Activated T-cell treated with anti-CD3 and anti-CD28 coated beads, Interleukin-2, amount 50 U/mL, for 72 hours (primary cell): Measurements from ENCODE around the gene FILIP1. TPM values are rescaled to one million over a fixed set of nuclear protein-coding genes. Genes with fewer than 3 reads are reported as not detected.

Experiments used
- ATAC-seq, 2 donors: fragments of 150-1000 bp; cut with Tn5 transposase; replicated peaks in 1 of 2; 2 replicates each; pipeline ENCODE4 v1.10.0; 2021; ENCODE audit warnings: moderate library complexity in 2 of 2, mild to moderate bottlenecking in 1 of 2
- DNase-seq, 2 donors: peaks; one replicate each; pipeline ENCODE4 v3.0.0; 2021 to 2022; ENCODE audit warnings: mixed read lengths in 1 of 2
- H3K27ac Mint-ChIP-seq: one replicate; pipeline ENCODE4 v1.8.0; 2022; ENCODE audit warnings: mild to moderate bottlenecking, moderate library complexity, mixed read lengths
- H3K27me3 Mint-ChIP-seq: one replicate; pipeline ENCODE4 v1.8.0; 2022; ENCODE audit warnings: low read depth, mixed read lengths
- H3K36me3 Mint-ChIP-seq, 2 donors: one replicate each; pipeline ENCODE4 v1.8.0; 2022; ENCODE audit warnings: mixed read lengths in 2 of 2, mild to moderate bottlenecking in 1 of 2; ENCODE audit not compliant: insufficient read depth in 2 of 2
- H3K4me1 Mint-ChIP-seq: one replicate; pipeline ENCODE4 v1.8.0; 2022; ENCODE audit warnings: low read depth, mixed read lengths
- H3K4me3 Mint-ChIP-seq, 2 donors: one replicate each; pipeline ENCODE4 v1.8.0; 2022; ENCODE audit warnings: mild to moderate bottlenecking in 2 of 2, mixed read lengths in 2 of 2, moderate library complexity in 2 of 2
- H3K9me3 Mint-ChIP-seq, 2 donors: one replicate each; pipeline ENCODE4 v1.8.0; 2022; ENCODE audit warnings: mixed read lengths in 2 of 2
- total RNA-seq, 2 donors: library from RNA; stranded (reverse); gene quantifications; one replicate each; pipeline ENCODE4 v1.2.3, GENCODE V29; 2022

FILIP1 gene
- total RNA-seq, 2 donors from 2014 or later, result 0.05 TPM; not detected in 1

DNA sequence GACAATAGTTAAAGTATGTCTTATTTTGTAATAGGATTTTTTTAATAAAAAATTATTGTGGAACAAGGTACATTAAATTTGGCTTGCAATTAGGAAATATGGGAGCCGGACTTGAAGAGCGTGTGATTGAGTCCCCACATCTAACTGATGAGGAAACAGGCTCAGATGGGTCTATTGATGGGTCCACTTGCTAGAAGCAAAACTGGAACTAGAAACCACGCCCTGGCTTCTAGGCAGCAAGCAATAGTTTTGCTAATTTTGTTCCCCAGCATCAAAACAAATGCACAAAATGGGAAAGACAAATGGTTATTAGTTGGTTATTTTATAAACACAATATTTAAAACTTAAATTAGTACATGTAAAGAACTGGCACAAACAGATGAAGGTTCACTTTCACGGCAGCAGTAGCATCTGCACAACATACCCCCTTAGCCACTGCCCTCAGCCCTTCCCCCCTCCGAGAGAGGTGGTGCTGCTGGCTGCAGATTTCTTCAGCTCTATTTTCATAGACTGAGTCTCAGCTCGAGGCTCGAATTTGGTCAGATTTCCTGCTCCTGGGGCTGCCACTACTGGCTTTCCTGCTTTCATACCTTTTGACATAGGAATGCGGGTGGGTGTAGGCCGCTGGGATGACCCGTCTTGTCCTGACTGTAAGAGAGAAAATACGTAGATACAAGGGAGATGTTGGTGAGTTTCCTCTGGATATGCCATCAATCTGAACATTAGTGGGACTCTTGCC, 185.2 kb downstream of the FILIP1 start:
- no peaks in the 10 kb centered on the region for H3K9me3 Mint-ChIP-seq
- no peaks in the 10 kb centered on the region for H3K27me3 Mint-ChIP-seq
- H3K4me3 Mint-ChIP-seq, result no peak overlapping the region
- H3K27ac Mint-ChIP-seq, result no peak overlapping the region
- DNase-seq (no peak), ATAC-seq (no peak)
- no peaks in the 10 kb centered on the region for H3K4me1 Mint-ChIP-seq
- H3K36me3 Mint-ChIP-seq, result no peaks in the 10 kb centered on the region

DNA sequence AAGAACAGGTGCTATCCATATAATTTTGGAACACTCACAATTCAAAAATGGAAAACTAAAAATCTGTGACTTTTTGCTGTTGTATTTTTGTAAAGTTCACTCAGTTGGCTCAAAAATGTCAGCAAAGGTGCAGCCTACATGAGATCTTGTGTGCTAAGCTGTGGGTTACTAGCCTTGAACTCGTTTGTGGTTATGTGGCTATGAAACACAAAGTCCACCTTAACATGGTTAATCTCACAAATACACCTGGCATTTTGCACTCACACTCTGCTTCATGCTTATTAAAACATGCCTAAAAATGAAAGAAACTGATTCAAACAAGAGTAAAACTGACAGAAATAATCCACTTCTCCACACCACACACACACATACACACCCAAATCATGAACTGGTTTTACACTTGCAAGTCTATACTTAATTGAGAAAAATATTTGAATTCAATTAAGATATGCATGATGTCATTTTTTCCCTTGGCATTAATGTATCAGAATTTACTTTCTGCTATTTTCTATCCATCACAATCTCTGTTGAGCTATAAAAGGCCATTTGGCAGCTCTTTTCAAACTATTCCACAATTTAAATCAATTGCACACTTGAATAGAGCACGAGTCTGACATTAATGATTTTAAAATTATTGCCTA, 186.1 kb downstream of the FILIP1 start:
- H3K36me3 Mint-ChIP-seq, result no peaks in the 10 kb centered on the region
- H3K4me1 Mint-ChIP-seq, result no peaks in the 10 kb centered on the region
- no peaks in the 10 kb centered on the region for H3K9me3 Mint-ChIP-seq
- no peak for DNase-seq
- no peak overlapping the region for H3K4me3 Mint-ChIP-seq
- H3K27me3 Mint-ChIP-seq, result no peaks in the 10 kb centered on the region
- ATAC-seq, result no peak
- H3K27ac Mint-ChIP-seq, result no peak overlapping the region

DNA sequence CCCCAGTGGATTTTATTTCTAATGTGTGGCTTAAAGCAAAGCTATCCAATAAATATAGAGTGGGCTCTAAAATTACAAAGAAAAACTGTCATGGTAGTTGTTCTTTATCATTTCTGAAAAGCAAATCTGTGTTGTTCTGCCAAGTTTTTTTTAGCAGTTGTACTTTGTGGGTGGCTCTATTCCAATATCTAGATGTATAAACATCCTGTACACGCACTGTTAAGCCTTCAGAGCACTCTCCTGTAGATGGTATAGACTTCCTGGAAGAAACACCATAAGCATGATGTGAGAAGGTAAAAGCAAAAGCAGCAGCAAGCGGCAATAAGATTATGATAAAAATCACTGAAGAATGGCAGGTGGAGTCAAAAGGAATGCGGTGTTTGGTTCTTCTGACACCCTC, 187.5 kb downstream of the FILIP1 start:
- Mint-ChIP-seq H3K4me3 (no peak overlapping the region), H3K27ac (no peak overlapping the region), H3K4me1 (no peaks in the 10 kb centered on the region), H3K36me3 (no peaks in the 10 kb centered on the region), H3K27me3 (no peaks in the 10 kb centered on the region), H3K9me3 (no peaks in the 10 kb centered on the region)
- ATAC-seq, result no peak
- DNase-seq, result no peak

DNA sequence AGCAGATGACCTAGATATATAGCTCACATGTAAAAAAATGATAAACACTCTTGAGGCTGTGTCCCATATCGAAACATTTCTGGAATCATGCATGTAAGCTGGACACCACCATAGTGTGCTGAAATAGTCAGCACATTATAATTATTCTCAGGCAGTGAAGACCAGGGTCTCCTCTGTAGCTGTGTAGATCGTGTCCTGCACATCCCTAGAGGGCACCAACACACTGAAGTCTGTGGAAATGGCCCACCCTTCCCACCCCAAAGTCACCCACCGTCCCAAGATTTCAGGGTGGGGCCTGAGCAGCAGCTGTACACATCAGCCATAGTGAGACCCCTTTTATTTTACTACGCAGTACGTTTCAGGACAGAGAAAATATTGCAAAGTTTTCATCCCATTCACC, 188.0 kb downstream of the FILIP1 start:
- Mint-ChIP-seq H3K9me3 (no peaks in the 10 kb centered on the region), H3K27me3 (no peaks in the 10 kb centered on the region), H3K27ac (no peak overlapping the region), H3K4me1 (no peaks in the 10 kb centered on the region), H3K36me3 (no peaks in the 10 kb centered on the region), H3K4me3 (no peak overlapping the region)
- DNase-seq, result no peak
- no peak for ATAC-seq

DNA sequence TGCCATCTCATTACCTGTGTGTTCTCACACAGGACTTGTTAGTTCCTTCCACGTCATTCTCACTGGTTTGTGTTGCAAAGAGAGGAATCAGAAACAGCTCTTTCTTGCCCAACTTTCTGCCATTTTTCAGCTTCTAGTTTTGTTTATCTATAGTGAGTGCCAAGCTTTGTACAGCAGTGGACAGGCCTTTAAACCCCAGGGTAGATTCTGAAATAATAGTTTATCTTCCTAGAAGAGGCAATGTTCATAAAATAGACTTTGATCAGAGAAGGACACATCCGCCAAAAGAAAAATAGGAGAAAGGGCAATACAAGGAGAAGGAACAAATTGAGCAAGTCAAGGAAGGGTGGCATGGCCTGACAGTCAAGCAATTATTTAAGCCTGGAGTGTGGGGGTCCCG, 191.3 kb downstream of the FILIP1 start:
- Mint-ChIP-seq H3K27ac (no peak overlapping the region), H3K4me1 (no peaks in the 10 kb centered on the region), H3K36me3 (no peaks in the 10 kb centered on the region), H3K27me3 (no peaks in the 10 kb centered on the region), H3K4me3 (no peak overlapping the region), H3K9me3 (no peaks in the 10 kb centered on the region)
- DNase-seq, result no peak
- no peak for ATAC-seq

DNA sequence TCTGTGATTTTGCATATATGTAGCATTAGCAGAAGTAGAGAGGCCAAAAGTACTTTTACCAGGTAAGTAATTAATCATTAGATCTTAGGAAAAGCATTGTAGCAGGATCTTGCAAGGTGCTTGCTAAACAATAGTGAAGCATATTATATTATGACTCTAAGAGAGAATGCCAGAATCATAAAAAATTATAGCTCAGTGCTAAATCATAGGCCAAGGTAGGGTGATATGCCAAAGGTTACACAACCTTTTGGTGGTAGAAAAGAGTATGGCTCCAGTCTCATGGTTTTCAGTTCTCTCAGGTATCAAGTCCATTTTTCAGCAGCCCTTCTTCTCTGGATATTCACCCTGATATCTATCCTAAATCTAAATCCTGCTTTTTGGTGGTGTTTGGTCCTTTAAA, 192.1 kb downstream of the FILIP1 start:
- H3K27me3 Mint-ChIP-seq, result no peaks in the 10 kb centered on the region
- H3K27ac Mint-ChIP-seq, result no peak overlapping the region
- H3K9me3 Mint-ChIP-seq, result no peaks in the 10 kb centered on the region
- H3K4me3 Mint-ChIP-seq, result no peak overlapping the region
- H3K4me1 Mint-ChIP-seq, result no peaks in the 10 kb centered on the region
- no peak for ATAC-seq
- H3K36me3 Mint-ChIP-seq, result no peaks in the 10 kb centered on the region
- DNase-seq, result no peak

DNA sequence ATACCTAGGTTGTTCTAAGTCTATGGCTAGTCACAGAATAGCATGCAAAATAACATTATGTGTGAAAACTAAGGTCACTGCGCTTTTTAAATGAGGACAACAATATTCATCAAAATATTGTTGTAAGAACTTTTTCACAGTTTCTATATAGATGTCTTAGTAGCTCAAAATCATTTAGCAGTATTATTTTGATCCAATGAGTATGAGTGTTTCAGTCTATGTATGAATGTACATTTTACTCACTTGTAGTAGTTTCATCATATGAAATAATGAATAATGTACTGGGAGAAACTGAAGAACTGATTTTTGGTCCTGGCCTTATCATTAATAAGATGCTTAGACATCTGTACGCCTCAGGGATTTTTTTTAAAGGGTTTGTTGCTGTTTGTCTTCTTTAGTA, 192.5 kb downstream of the FILIP1 start:
- Mint-ChIP-seq H3K36me3 (no peaks in the 10 kb centered on the region), H3K4me1 (no peaks in the 10 kb centered on the region), H3K27me3 (no peaks in the 10 kb centered on the region), H3K27ac (no peak overlapping the region), H3K9me3 (no peaks in the 10 kb centered on the region), H3K4me3 (no peak overlapping the region)
- DNase-seq (no peak), ATAC-seq (peak in 1 of 2 donors; percentile 39)

DNA sequence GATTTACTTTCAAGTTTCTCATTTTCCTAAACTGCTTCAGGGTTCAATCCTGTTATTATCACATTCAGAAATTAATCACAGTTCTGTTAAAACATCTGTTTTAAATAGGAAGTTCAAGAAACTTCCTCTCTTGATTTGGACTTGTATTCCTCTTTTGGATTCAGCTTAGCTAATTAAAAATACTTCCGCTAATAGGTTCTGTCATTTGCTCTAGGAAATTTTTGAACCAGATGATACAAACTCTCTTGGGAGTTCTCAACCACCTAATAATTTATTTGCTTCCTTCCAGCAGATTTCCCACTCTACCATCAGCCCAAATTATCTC, 193.1 kb downstream of the FILIP1 start:
- Mint-ChIP-seq H3K4me1 (no peaks in the 10 kb centered on the region), H3K9me3 (no peaks in the 10 kb centered on the region), H3K27ac (no peak overlapping the region), H3K36me3 (no peaks in the 10 kb centered on the region), H3K4me3 (no peak overlapping the region), H3K27me3 (no peaks in the 10 kb centered on the region)
- ATAC-seq (no peak), DNase-seq (no peak)

DNA sequence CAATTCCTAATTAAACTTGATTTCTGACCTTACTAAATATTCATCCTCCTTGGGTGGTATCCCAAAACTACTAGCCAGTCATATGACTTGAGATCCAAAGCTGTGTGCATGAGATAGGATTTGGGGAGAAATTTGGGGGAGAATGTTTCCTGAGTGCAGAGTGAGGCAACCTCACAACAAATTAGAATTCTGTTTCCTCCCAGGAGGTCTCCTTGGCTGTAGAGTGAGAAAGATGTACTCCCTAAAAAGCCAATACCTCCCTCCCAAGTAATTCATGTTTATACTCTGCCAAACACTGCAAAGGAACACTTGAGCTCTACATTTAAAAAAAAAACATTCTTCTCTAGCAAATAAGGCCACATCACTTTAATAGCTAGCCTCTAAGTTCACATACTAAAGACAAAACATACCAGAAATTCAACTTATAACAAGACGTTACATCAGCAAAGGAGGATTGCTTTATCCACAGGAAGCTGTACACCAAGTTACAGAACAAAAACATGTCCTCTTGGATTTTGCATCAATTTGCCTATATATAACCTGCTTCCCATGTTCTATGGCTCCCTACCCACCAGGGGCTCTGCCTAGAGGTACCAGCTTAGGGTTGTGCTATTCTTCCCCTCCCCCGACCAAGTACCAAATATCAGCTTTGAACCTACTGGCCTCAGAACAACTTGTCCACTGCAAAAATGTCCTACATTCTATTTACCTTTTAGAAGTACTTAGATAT, 193.6 kb downstream of the FILIP1 start:
- Mint-ChIP-seq H3K27ac (no peak overlapping the region), H3K9me3 (no peaks in the 10 kb centered on the region), H3K4me3 (no peak overlapping the region), H3K4me1 (no peaks in the 10 kb centered on the region), H3K36me3 (no peaks in the 10 kb centered on the region), H3K27me3 (no peaks in the 10 kb centered on the region)
- no peak for DNase-seq
- ATAC-seq, result no peak

DNA sequence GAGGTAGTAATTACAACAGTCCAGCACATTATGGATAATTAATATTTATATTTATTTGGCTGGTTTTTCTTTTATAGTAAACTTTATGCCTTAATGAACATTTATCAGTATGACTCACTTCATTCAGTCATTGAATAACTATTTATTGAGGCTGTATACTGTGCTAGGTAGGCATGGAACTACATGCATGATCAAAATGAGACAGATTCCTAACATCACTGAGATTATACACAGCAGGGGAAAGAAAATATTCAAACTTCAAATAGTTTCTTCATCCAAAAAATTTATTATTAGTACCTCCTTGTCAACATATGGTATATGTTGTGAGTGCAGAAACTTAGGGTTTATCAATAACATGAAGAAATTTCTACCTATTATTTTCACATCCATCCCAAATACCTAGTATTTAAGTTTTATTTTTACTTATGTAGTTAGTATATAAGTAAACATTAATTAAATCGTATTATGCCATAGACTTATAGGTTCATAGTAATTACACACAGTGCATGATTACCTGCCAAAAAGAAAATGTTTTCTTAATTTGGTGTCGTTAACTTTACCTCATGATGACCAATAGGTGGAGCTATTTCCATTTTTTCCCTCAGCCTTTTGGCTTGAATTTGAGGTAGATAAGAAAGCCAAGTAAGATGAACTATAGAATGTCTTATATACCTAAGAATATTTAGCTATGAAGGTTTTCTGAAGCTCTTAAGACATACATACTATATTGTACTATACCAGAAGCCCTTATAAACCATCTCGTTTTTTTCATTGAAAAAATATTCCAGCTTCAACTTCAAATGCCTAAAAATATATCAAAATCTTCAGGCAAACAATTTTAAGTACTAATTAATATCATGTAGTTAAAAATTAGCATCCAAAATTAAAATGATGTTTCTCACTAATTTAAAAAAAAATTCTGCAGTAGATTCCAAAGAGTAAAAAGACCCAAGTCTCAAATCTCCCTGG, 196.5 kb downstream of the FILIP1 start:
- Mint-ChIP-seq H3K27ac (no peak overlapping the region), H3K4me1 (no peaks in the 10 kb centered on the region), H3K27me3 (no peaks in the 10 kb centered on the region), H3K4me3 (no peak overlapping the region), H3K36me3 (no peaks in the 10 kb centered on the region), H3K9me3 (no peaks in the 10 kb centered on the region)
- DNase-seq (no peak), ATAC-seq (peak in 1 of 2 donors; percentile 45)

DNA sequence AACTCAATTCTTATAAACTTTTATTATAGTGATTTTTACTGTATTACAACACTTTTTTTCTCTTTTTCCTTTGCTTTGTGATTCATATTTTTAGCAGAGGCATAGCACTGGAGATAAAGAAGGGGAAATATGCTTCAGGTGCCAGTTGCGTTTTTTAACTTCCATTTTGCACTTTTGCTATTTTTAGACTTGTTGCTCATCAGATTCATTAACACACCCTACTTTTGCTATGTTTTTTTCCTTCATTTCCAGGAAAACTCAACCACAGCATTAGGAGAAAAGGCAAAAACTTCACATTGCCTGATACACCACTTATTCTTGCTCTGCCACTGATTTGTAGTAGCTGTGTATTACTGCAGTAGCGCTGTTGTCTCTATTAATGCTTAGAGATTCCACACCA, 201.0 kb downstream of the FILIP1 start:
- Mint-ChIP-seq H3K4me3 (no peak overlapping the region), H3K4me1 (peaks cover 13% of the 10 kb centered on the region), H3K9me3 (no peaks in the 10 kb centered on the region), H3K27ac (no peak overlapping the region), H3K36me3 (peaks cover 0 to 5% of the 10 kb centered on the region in 2 donors), H3K27me3 (no peaks in the 10 kb centered on the region)
- no peak for ATAC-seq
- DNase-seq, result no peak

DNA sequence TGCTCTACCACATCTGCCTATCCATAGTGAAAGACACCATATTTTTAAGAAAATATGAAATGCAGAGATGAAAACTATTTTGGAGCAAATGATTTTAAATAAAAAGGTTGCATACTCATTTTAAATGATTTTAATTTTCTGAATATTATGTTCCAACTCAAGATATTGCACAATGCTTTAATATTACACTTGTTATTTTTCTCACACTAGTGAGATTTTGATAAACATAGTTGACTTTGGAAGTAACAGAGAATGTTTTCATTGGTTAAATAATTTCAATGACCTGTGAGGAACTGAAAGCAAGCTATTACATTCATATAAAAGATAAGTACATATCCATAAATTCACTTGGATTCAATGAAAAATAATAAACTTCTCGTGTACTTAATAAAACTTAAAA, 201.9 kb downstream of the FILIP1 start:
- H3K27me3 Mint-ChIP-seq, result no peaks in the 10 kb centered on the region
- peaks cover 0 to 5% of the 10 kb centered on the region in 2 donors for H3K36me3 Mint-ChIP-seq
- no peak overlapping the region for H3K27ac Mint-ChIP-seq
- H3K9me3 Mint-ChIP-seq, result no peaks in the 10 kb centered on the region
- ATAC-seq (no peak), DNase-seq (no peak)
- peaks cover 13% of the 10 kb centered on the region for H3K4me1 Mint-ChIP-seq
- no peak overlapping the region for H3K4me3 Mint-ChIP-seq

DNA sequence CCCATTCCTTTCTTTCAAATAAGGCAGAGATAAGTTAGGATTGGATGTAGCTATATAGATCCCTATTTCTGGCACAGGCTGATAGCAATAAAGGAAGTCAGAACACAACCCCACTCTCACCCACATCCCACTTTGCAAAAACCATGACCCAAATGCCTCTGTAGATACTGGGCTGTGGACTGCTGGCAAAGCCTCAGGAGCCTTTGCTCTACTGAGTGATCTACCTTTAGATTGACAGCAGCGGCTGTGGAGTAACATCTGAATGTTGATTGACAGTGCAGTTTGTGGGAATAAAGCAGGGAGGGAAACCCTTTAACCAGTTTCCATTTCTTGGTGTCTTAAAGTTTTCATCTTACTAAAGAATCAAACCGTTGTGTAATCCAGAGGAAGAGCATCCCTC, 202.3 kb downstream of the FILIP1 start:
- ATAC-seq, result no peak
- no peak overlapping the region for H3K27ac Mint-ChIP-seq
- no peaks in the 10 kb centered on the region for H3K27me3 Mint-ChIP-seq
- H3K4me3 Mint-ChIP-seq, result no peak overlapping the region
- H3K36me3 Mint-ChIP-seq, result peaks cover 0 to 5% of the 10 kb centered on the region in 2 donors
- DNase-seq, result no peak
- H3K9me3 Mint-ChIP-seq, result no peaks in the 10 kb centered on the region
- H3K4me1 Mint-ChIP-seq, result peaks cover 13% of the 10 kb centered on the region
